ENCODE measurements around the gene KHDC4. TPM values are rescaled to one million over a fixed set of nuclear protein-coding genes. Genes with fewer than 3 reads are reported as not detected.

Gene KHDC4
- total and polyA plus RNA-seq, 4 donors, result 15.4 to 63.1 (median 34.6) TPM

DNA sequence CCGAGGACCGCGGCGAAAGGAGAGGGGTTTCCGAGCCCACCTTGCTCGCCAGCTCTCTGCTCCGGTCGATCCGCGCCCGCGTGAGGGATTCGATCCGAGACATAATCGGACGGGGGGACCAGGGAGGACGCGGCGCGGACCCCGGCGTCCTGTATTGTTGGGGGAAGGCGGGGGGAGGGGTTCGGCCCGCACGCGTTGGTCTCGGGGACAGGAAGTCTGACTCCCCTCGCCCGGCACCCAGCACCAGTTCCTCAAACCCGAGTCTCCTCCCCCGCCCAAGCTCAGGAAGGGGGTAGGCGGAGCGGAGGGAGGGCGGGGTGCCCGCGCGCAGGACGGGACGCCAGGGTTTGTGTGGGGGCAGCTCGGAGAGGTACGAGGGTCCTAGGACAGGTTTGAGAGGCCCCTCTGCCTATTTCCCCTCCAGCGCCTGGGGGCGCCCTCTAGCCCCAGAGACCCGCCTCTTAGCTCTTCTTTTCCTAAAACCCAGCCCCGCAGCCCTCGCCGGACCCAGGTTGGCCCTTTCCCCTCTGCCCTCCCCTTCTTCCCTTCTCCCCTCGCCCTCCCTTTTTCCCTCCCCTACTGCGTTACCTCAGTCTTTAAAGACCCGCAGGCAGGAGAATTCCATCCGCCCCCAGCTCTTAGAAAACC, 44.2 kb upstream of the KHDC4 start, which contains the start of gene ARHGEF2:
Gene ARHGEF2 (minus strand): TSS at position 223 of the 648 bp plus-strand sequence. CDS start 120 bp downstream, at position 103.
- peaks cover 0 to 6% (median 0%) of the 10 kb centered on the region in 4 donors for H3K36me3 ChIP-seq (ENCODE audit: control insufficient read depth in 4 of 4, insufficient read depth in 4 of 4, low read length in 4 of 4)
- H3K4me1 ChIP-seq (ENCODE audit: control insufficient read depth in 5 of 5, insufficient read depth in 5 of 5, low read length in 5 of 5), result peaks cover 26 to 82% (median 42%) of the 10 kb centered on the region in 5 donors
- peak within 1 kb of the TSS; percentile 89 to 97 for H3K27ac ChIP-seq (ENCODE audit: low read depth in 1 of 2, low read length in 1 of 2)
- DNase-seq (peak; percentile 86 to 91 (median 87)), ATAC-seq (ENCODE audit: insufficient read depth, low FRiP score) (peak; percentile 75)
- no peaks in the 10 kb centered on the region for H3K27me3 ChIP-seq (ENCODE audit: control insufficient read depth in 3 of 3, insufficient read depth in 3 of 3, low read length in 2 of 3)
- H3K9me3 ChIP-seq (ENCODE audit: control insufficient read depth in 4 of 4, insufficient read depth in 3 of 4, low read length in 3 of 4), result no peaks in the 10 kb centered on the region
- TF ChIP-seq, protein P1, sequence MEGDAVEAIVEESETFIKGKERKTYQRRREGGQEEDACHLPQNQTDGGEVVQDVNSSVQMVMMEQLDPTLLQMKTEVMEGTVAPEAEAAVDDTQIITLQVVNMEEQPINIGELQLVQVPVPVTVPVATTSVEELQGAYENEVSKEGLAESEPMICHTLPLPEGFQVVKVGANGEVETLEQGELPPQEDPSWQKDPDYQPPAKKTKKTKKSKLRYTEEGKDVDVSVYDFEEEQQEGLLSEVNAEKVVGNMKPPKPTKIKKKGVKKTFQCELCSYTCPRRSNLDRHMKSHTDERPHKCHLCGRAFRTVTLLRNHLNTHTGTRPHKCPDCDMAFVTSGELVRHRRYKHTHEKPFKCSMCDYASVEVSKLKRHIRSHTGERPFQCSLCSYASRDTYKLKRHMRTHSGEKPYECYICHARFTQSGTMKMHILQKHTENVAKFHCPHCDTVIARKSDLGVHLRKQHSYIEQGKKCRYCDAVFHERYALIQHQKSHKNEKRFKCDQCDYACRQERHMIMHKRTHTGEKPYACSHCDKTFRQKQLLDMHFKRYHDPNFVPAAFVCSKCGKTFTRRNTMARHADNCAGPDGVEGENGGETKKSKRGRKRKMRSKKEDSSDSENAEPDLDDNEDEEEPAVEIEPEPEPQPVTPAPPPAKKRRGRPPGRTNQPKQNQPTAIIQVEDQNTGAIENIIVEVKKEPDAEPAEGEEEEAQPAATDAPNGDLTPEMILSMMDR (IDR thresholded peaks at IDR 0.05; ENCODE audit: control extremely low read depth, extremely low read depth), result no peak
- peak within 1 kb of the TSS; percentile 50 to 89 for H3K9ac ChIP-seq (ENCODE audit: insufficient read depth in 1 of 2, low read length in 2 of 2)
- 0 to 1% methylated on average over 36 to 52 of the region's 52 CpGs for WGBS, 2 donors
- peak within 1 kb of the TSS; percentile 88 for H3K4me3 ChIP-seq

DNA sequence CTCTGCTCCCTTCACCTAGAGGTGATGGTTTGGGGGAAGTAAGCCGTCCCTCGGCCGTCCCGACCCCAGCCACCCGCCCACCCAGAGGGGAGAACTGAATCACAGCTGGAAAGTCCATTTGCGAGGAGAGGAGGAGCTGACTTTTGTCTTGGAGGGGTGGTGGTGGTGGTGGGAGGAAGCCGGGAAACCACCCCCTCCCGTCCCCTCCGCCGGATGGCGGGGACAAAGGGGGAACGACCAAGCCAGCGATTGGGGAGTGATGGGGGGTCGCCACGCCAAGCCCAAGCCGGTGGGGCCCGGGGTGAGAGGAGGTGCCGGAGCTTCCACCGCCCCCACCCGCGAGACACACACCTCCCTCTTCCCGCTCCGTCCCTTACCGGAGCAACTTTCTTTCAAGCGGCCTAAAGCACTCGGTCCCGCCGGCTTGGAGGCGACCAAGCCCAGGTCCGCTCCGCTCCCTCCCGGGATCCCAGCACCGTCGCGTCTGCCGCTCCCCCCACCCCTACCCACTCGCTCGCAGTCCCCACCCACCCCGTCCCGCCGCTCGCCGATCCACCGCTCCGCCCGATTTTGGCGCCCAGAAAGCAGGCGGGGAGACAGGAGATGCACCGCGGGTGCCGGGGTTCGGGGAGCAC, 43.6 kb upstream of the KHDC4 start:
- peaks cover 0 to 6% (median 0%) of the 10 kb centered on the region in 4 donors for H3K36me3 ChIP-seq (ENCODE audit: control insufficient read depth in 4 of 4, insufficient read depth in 4 of 4, low read length in 4 of 4)
- peaks cover 29 to 76% (median 42%) of the 10 kb centered on the region in 5 donors for H3K4me1 ChIP-seq (ENCODE audit: control insufficient read depth in 5 of 5, insufficient read depth in 5 of 5, low read length in 5 of 5)
- ATAC-seq (ENCODE audit: insufficient read depth, low FRiP score), result no peak
- 0 to 1% methylated on average over 45 to 52 of the region's 52 CpGs for WGBS, 2 donors
- TF ChIP-seq, protein P1 (IDR thresholded peaks at IDR 0.05; ENCODE audit: control extremely low read depth, extremely low read depth), result no peak
- H3K9me3 ChIP-seq (ENCODE audit: control insufficient read depth in 4 of 4, insufficient read depth in 3 of 4, low read length in 3 of 4), result no peaks in the 10 kb centered on the region
- peak; percentile 79 to 85 (median 81) for DNase-seq
- no peaks in the 10 kb centered on the region for H3K27me3 ChIP-seq (ENCODE audit: control insufficient read depth in 3 of 3, insufficient read depth in 3 of 3, low read length in 2 of 3)
- H3K27ac ChIP-seq (ENCODE audit: low read depth in 1 of 2, low read length in 1 of 2), result peak overlapping the region; percentile 89 to 97
- H3K9ac ChIP-seq (ENCODE audit: insufficient read depth in 1 of 2, low read length in 2 of 2), result peak overlapping the region; percentile 46 to 89
- H3K4me3 ChIP-seq, result peak overlapping the region; percentile 88

DNA sequence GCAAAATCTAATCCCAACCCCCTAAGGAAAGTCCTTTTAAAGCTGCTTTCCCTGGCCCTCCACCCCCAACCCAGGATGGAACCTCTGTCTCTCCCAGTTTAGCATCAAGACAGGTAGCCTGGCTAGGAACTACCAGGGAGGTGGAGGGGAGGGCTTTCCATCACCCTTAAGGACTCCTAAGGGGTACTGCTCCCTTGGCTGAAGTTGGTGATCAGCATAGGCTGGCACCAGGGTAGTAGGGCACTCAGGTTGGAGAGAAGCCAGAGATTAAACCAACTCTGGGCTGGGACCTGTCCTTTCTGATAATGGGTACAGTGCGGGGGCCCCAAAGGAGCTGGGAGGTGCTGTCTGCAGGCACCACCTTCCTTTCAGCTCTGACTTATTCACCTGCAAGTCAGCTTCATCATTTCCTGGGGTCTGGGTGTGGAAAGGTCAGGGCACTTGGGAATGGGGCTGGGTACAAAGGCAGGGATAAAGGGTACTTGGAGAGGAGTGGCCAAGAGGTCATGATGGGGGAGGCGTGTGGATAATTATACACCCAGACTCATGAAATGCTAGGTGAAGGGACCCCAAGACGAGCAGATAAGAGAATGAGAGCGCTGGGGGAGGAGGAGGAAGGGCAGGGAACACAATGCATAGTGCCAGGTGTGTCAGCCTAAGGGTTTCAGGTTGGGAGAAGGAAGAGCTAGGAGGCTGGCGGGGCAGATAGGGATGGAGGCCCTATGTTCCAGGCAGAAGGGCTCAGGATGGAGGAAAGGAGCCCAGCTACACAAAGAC, 42.9 kb upstream of the KHDC4 start:
- H3K27ac ChIP-seq (ENCODE audit: low read depth in 1 of 2, low read length in 1 of 2), result peak overlapping the region; percentile 89 to 97
- ATAC-seq (ENCODE audit: insufficient read depth, low FRiP score), result no peak
- no peaks in the 10 kb centered on the region for H3K9me3 ChIP-seq (ENCODE audit: control insufficient read depth in 4 of 4, insufficient read depth in 3 of 4, low read length in 3 of 4)
- H3K27me3 ChIP-seq (ENCODE audit: control insufficient read depth in 3 of 3, insufficient read depth in 3 of 3, low read length in 2 of 3), result no peaks in the 10 kb centered on the region
- H3K4me1 ChIP-seq (ENCODE audit: control insufficient read depth in 5 of 5, insufficient read depth in 5 of 5, low read length in 5 of 5), result peaks cover 30 to 74% (median 41%) of the 10 kb centered on the region in 5 donors
- H3K4me3 ChIP-seq, result peak overlapping the region; percentile 88
- no peak for DNase-seq
- peaks cover 0 to 6% (median 0%) of the 10 kb centered on the region in 4 donors for H3K36me3 ChIP-seq (ENCODE audit: control insufficient read depth in 4 of 4, insufficient read depth in 4 of 4, low read length in 4 of 4)
- TF ChIP-seq, protein P1 (IDR thresholded peaks at IDR 0.05; ENCODE audit: control extremely low read depth, extremely low read depth), result no peak
- 1 to 2% methylated on average over 5 of the region's 5 CpGs for WGBS, 2 donors
- peak overlapping the region; percentile 46 to 81 for H3K9ac ChIP-seq (ENCODE audit: insufficient read depth in 1 of 2, low read length in 2 of 2)

All from lung (tissue), 12 donors.